Endothelial cell of umbilical vein (primary cell): ENCODE measurements around the gene N4BP3.

Experiments used
- EZH2 ChIP-seq: IDR thresholded peaks from 2 replicates; pipeline ENCODE4 v1.6.1; 2012; ENCODE audit warnings: borderline replicate concordance, low read depth, mild to moderate bottlenecking, moderate library complexity, low read length, inconsistent platforms; ENCODE audit not compliant: severe bottlenecking
- FOS ChIP-seq: IDR thresholded peaks from 2 replicates; pipeline ENCODE4 v1.6.1; 2011; ENCODE audit warnings: mild to moderate bottlenecking, low read length, moderate library complexity, borderline replicate concordance; ENCODE audit not compliant: insufficient read depth
- GATA2 ChIP-seq: IDR thresholded peaks from 2 replicates; pipeline ENCODE4 v1.7.0; 2011; ENCODE audit warnings: low read depth, mild to moderate bottlenecking, moderate library complexity, mixed read lengths, low read length; ENCODE audit not compliant: insufficient read length, insufficient read depth
- JUN ChIP-seq: IDR thresholded peaks from 2 replicates; pipeline ENCODE4 v1.6.1; 2011; ENCODE audit warnings: borderline replicate concordance, low read depth; ENCODE audit not compliant: insufficient read length, insufficient read depth
- MAX ChIP-seq: IDR thresholded peaks from 2 replicates; pipeline ENCODE4 v1.6.1; 2011; ENCODE audit not compliant: insufficient read depth, insufficient read length
- MYC ChIP-seq: IDR thresholded peaks from one replicate; pipeline ENCODE4 v1.6.1; 2011; ENCODE audit warnings: mild to moderate bottlenecking, low read depth, low read length
- POLR2A ChIP-seq: IDR thresholded peaks from 2 replicates; pipeline ENCODE4 v1.6.1; 2012; ENCODE audit warnings: low read depth, mild to moderate bottlenecking, control low read depth, low read length
- POLR2AphosphoS5 ChIP-seq: IDR thresholded peaks from 2 replicates; pipeline ENCODE4 v1.6.1; 2012; ENCODE audit warnings: low read depth, mild to moderate bottlenecking, control low read depth, low read length, moderate library complexity; ENCODE audit not compliant: insufficient read depth
- TF ChIP-seq, protein P1 (sequence below), 2 donors: IDR thresholded peaks; 1 replicate in 1 of 2; 2 replicates in 1 of 2; pipeline ENCODE4 v1.5.1; 2011; ENCODE audit warnings: low read length in 2 of 2, mild to moderate bottlenecking in 2 of 2, moderate library complexity in 2 of 2, control low read depth in 1 of 2, inconsistent platforms in 1 of 2, low read depth in 1 of 2; ENCODE audit not compliant: insufficient read depth in 1 of 2; ENCODE audit errors: extremely low read depth in 1 of 2

DNA sequence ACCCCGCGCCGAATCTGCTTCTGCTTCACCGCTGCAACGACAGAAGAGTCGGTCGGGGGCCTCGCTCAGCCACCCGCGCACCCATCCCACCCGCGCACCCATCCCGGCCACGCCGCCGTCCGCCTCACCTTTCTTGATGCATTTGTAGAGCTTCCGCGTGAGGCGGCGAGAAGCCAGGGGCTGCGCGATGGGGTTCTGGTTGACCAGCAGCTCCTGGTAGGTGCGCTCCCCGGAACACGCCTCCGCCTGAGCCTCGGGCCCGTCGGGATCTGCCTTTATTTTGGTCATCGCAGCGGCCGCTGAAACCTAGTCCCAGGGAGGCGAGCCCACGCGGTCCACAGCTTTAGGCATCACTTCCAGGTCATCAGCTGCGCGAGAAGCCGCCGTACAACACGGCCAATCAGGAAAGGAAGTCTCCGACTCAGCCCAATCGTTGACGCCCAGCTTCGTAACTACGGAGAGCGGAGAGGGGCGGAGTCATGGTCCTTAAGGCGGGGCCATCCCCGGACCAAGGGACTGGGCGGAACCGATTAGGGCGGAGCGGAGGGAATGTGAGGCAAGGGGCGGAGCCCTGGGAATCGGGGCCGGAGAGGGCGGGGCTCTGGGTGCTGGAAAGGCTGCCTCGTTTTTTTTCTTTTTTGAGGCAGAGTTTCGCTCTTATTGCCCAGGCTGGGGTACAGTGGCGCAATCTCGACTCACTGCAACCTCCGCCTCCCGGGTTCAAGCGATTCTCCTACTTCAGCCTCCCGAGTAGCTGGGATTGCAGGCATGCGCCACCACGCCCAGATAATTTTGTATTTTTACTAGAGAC, 40.4 kb downstream of the N4BP3 start, which contains the start of gene NHP2:
- TF ChIP-seq, protein P1, sequence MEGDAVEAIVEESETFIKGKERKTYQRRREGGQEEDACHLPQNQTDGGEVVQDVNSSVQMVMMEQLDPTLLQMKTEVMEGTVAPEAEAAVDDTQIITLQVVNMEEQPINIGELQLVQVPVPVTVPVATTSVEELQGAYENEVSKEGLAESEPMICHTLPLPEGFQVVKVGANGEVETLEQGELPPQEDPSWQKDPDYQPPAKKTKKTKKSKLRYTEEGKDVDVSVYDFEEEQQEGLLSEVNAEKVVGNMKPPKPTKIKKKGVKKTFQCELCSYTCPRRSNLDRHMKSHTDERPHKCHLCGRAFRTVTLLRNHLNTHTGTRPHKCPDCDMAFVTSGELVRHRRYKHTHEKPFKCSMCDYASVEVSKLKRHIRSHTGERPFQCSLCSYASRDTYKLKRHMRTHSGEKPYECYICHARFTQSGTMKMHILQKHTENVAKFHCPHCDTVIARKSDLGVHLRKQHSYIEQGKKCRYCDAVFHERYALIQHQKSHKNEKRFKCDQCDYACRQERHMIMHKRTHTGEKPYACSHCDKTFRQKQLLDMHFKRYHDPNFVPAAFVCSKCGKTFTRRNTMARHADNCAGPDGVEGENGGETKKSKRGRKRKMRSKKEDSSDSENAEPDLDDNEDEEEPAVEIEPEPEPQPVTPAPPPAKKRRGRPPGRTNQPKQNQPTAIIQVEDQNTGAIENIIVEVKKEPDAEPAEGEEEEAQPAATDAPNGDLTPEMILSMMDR (IDR thresholded peaks at IDR 0.05; ENCODE audit: extremely low read depth in 1 of 2, insufficient read depth in 1 of 2, low read depth in 1 of 2, low read length in 2 of 2), result no peak
- TF ChIP-seq JUN, result no peak
- TF ChIP-seq POLR2AphosphoS5, result peak; percentile 49
- no peak for TF ChIP-seq GATA2
- TF ChIP-seq POLR2A, result peak; percentile 50
- no peak for TF ChIP-seq EZH2
- TF ChIP-seq MAX, result peak; percentile 70
- TF ChIP-seq MYC, result peak; percentile 83
- no peak for TF ChIP-seq FOS
